Vagina (tissue), 2 donors: Measurements from ENCODE around the gene DNM2. TPM values are rescaled to one million over a fixed set of nuclear protein-coding genes. Genes with fewer than 3 reads are reported as not detected.

ENCODE experiments used
- DNase-seq, 2 donors: peaks; one replicate each; pipeline ENCODE4 v3.0.0-alpha.2; 2017; ENCODE audit errors: extremely low spot score in 2 of 2
- H3K27ac ChIP-seq: fragments of 200-600 bp; sonication (generic); one replicate; pipeline ENCODE4 v1.5.1; 2019
- H3K27me3 ChIP-seq: fragments of 200-600 bp; sonication (generic); one replicate; pipeline ENCODE4 v1.5.1; 2019
- H3K36me3 ChIP-seq, 2 donors: fragments of 200-600 bp; sonication (generic); one replicate each; pipeline ENCODE4 v1.5.1; 2017 to 2019
- H3K4me1 ChIP-seq: fragments of 200-600 bp; sonication (generic); one replicate; pipeline ENCODE4 v1.5.1; 2019
- H3K4me3 ChIP-seq, 2 donors: fragments of 200-600 bp; sonication (generic); 1 replicate in 1 of 2; 2 replicates in 1 of 2; pipeline ENCODE4 v1.5.1; 2016 to 2019
- H3K9me3 ChIP-seq: fragments of 200-600 bp; sonication (generic); one replicate; pipeline ENCODE4 v1.5.1; 2019
- CTCF ChIP-seq, 3 experiments: fragments of 450-650 bp in 2 of 3; fragments of 200-600 bp in 1 of 3; sonication (generic) in 1 of 3; IDR thresholded peaks; one replicate each; pipeline ENCODE4 v1.5.1; 2017 to 2019; ENCODE audit warnings: antibody characterized with exemption in 3 of 3, mild to moderate bottlenecking in 2 of 3, moderate library complexity in 2 of 3
- POLR2A ChIP-seq, 2 donors: fragments of 450-650 bp; IDR thresholded peaks; one replicate each; pipeline ENCODE4 v1.6.1; 2017; ENCODE audit warnings: antibody characterized with exemption in 2 of 2, mild to moderate bottlenecking in 2 of 2, moderate library complexity in 2 of 2
- POLR2AphosphoS5 ChIP-seq, 2 donors: sonication (generic); formaldehyde crosslinking; IDR thresholded peaks; one replicate each; pipeline ENCODE4 v1.9.0; 2017; ENCODE audit warnings: antibody characterized with exemption in 2 of 2, mild to moderate bottlenecking in 2 of 2, low read depth in 1 of 2; ENCODE audit not compliant: insufficient read depth in 1 of 2
- intact Hi-C: fragments of 100-400 bp; cut with DNase I; formaldehyde crosslinking; loops from one replicate; pipeline ENCODE4 v1.15.1; 2023
- total RNA-seq: library from RNA; depleted of rRNA; stranded (reverse); fragments of >200 nt; gene quantifications from one replicate; pipeline ENCODE4 v1.2.3, GENCODE V29; 2016

DNM2 gene
- total RNA-seq, 1 donor from 2014 or later = 128 TPM

GRCh38 chr19:10811391-10812111 lies 93.7 kb downstream of the DNM2 start:
- H3K4me1 ChIP-seq = peaks cover 49% of the 10 kb centered on the region
- H3K9me3 ChIP-seq = no peaks in the 10 kb centered on the region
- H3K27me3 ChIP-seq = no peaks in the 10 kb centered on the region
- no peak overlapping the region for H3K4me3 ChIP-seq
- no peak for TF ChIP-seq POLR2AphosphoS5 (IDR thresholded peaks at IDR 0.05; ENCODE audit: insufficient read depth in 1 of 2, low read depth in 1 of 2)
- TF ChIP-seq CTCF (IDR thresholded peaks at IDR 0.05) = no peak
- DNase-seq = no peak
- intact Hi-C loops = no loop called here
- H3K27ac ChIP-seq = peak overlapping the region; percentile 33
- H3K36me3 ChIP-seq = peaks cover 0 to 41% of the 10 kb centered on the region in 2 donors

- Histone ChIP-seq H3K36me3 (peaks cover 0 to 41% of the 10 kb centered on the region in 2 donors), H3K4me1 (peaks cover 50% of the 10 kb centered on the region), H3K9me3 (no peaks in the 10 kb centered on the region), H3K4me3 (no peak overlapping the region), H3K27ac (peak overlapping the region; percentile 89), H3K27me3 (no peaks in the 10 kb centered on the region)
- TF ChIP-seq POLR2A (IDR thresholded peaks at IDR 0.05) (no peak), POLR2AphosphoS5 (IDR thresholded peaks at IDR 0.05; ENCODE audit: insufficient read depth in 1 of 2, low read depth in 1 of 2) (no peak), CTCF (IDR thresholded peaks at IDR 0.05) (no peak)
- DNase-seq = no peak
- intact Hi-C loops = no loop called here
These were observed 94.3 kb downstream of the DNM2 start for GRCh38 chr19:10812196-10812595.

- Histone ChIP-seq H3K4me1 (peaks cover 52% of the 10 kb centered on the region), H3K27ac (peak overlapping the region; percentile 89), H3K36me3 (peaks cover 0 to 41% of the 10 kb centered on the region in 2 donors), H3K27me3 (no peaks in the 10 kb centered on the region), H3K9me3 (no peaks in the 10 kb centered on the region), H3K4me3 (no peak overlapping the region)
- intact Hi-C loops = no loop called here
- no peak for DNase-seq
- peak in 1 of 2 donors; percentile 70 for TF ChIP-seq POLR2AphosphoS5 (IDR thresholded peaks at IDR 0.05; ENCODE audit: insufficient read depth in 1 of 2, low read depth in 1 of 2)
- TF ChIP-seq CTCF (IDR thresholded peaks at IDR 0.05) = no peak
These were observed 95.1 kb downstream of the DNM2 start for GRCh38 chr19:10812902-10813404.

GRCh38 chr19:10815007-10815536 lies 97.2 kb downstream of the DNM2 start:
- peak overlapping the region; percentile 89 for H3K27ac ChIP-seq
- intact Hi-C loops = no loop called here
- peaks cover 0 to 43% of the 10 kb centered on the region in 2 donors for H3K36me3 ChIP-seq
- H3K27me3 ChIP-seq = no peaks in the 10 kb centered on the region
- DNase-seq = no peak
- peaks cover 56% of the 10 kb centered on the region for H3K4me1 ChIP-seq
- H3K9me3 ChIP-seq = no peaks in the 10 kb centered on the region
- no peak for TF ChIP-seq CTCF (IDR thresholded peaks at IDR 0.05)
- no peak for TF ChIP-seq POLR2AphosphoS5 (IDR thresholded peaks at IDR 0.05; ENCODE audit: insufficient read depth in 1 of 2, low read depth in 1 of 2)
- TF ChIP-seq POLR2A (IDR thresholded peaks at IDR 0.05) = no peak
- H3K4me3 ChIP-seq = no peak overlapping the region
